Common myeloid progenitor, CD34-positive (primary cell): ENCODE results near the gene MGARP.
A peak's percentile ranks its signal among the peaks of the same experiment; 100 is the strongest.

ENCODE experiments used
- CTCF ChIA-PET: fragments of 350-600 bp; sonication (Branson Sonifier 250); formaldehyde crosslinking; loops from one replicate; lab custom pipeline; 2021; ENCODE audit warnings: antibody characterized with exemption; lab: Charles Lee
- POLR2A ChIA-PET: fragments of 350-600 bp; sonication (Branson Sonifier 250); formaldehyde crosslinking; loops from one replicate; lab custom pipeline; 2021; ENCODE audit warnings: antibody characterized with exemption; lab: Charles Lee
- DNase-seq, 3 donors: peaks; one replicate each; pipeline versions ENCODE4 v3.0.0 to v3.0.0-alpha.2; 2013
- H3K27ac ChIP-seq, 2 experiments: 1 replicate in 1 of 2; 2 replicates in 1 of 2; pipeline ENCODE4 v1.7.0; 2013; ENCODE audit warnings: inconsistent platforms in 2 of 2, low read length in 2 of 2, mild to moderate bottlenecking in 2 of 2, low read depth in 1 of 2, moderate library complexity in 1 of 2; ENCODE audit not compliant: severe bottlenecking in 2 of 2, insufficient read depth in 1 of 2, poor library complexity in 1 of 2
- H3K27me3 ChIP-seq, 5 experiments: replicated peaks in 2 of 5; 1 replicate in 3 of 5; 2 replicates in 2 of 5; pipeline versions ENCODE4 v1.6.1 to v1.7.0; 2013; ENCODE audit warnings: low read length in 4 of 5, mild to moderate bottlenecking in 2 of 5, moderate library complexity in 2 of 5, inconsistent platforms in 1 of 5; ENCODE audit not compliant: insufficient read depth in 5 of 5, control insufficient read depth in 4 of 5
- H3K36me3 ChIP-seq, 4 experiments: 1 replicate in 2 of 4; 2 replicates in 2 of 4; pipeline versions ENCODE4 v1.6.1 to v1.7.0; 2013; ENCODE audit warnings: low read length in 3 of 4, control low read depth in 1 of 4, mild to moderate bottlenecking in 1 of 4; ENCODE audit not compliant: control insufficient read depth in 4 of 4, insufficient read depth in 4 of 4
- H3K4me1 ChIP-seq, 4 experiments: 1 replicate in 3 of 4; 2 replicates in 1 of 4; pipeline versions ENCODE4 v1.6.1 to v1.7.1; 2013; ENCODE audit warnings: low read length in 3 of 4, mild to moderate bottlenecking in 3 of 4, control low read depth in 1 of 4, inconsistent platforms in 1 of 4, moderate library complexity in 1 of 4; ENCODE audit not compliant: control insufficient read depth in 4 of 4, insufficient read depth in 4 of 4; ENCODE audit errors: control extremely low read depth in 1 of 4
- H3K4me3 ChIP-seq, 7 experiments: 1 replicate in 4 of 7; 2 replicates in 3 of 7; pipeline versions ENCODE4 v1.5.1 to v1.7.0; 2013; ENCODE audit warnings: mild to moderate bottlenecking in 7 of 7, low read length in 6 of 7, moderate library complexity in 6 of 7, inconsistent platforms in 2 of 7, low read depth in 2 of 7, control low read depth in 1 of 7; ENCODE audit not compliant: insufficient read depth in 4 of 7, control insufficient read depth in 1 of 7; ENCODE audit errors: extremely low read depth in 1 of 7
- H3K9me3 ChIP-seq, 5 experiments: 1 replicate in 4 of 5; 2 replicates in 1 of 5; pipeline versions ENCODE4 v1.6.1 to v1.7.1; 2013; ENCODE audit warnings: low read length in 4 of 5, mild to moderate bottlenecking in 2 of 5, inconsistent platforms in 1 of 5, low read depth in 1 of 5, moderate library complexity in 1 of 5; ENCODE audit not compliant: control insufficient read depth in 4 of 5, insufficient read depth in 2 of 5; ENCODE audit errors: control extremely low read depth in 1 of 5
- WGBS: methylation state at CpG from one replicate; pipeline ENCODE4 v1.1.5; 2013; ENCODE audit not compliant: insufficient coverage; 5-methylcytosine and 5-hydroxymethylcytosine counted together

The MGARP gene

DNA sequence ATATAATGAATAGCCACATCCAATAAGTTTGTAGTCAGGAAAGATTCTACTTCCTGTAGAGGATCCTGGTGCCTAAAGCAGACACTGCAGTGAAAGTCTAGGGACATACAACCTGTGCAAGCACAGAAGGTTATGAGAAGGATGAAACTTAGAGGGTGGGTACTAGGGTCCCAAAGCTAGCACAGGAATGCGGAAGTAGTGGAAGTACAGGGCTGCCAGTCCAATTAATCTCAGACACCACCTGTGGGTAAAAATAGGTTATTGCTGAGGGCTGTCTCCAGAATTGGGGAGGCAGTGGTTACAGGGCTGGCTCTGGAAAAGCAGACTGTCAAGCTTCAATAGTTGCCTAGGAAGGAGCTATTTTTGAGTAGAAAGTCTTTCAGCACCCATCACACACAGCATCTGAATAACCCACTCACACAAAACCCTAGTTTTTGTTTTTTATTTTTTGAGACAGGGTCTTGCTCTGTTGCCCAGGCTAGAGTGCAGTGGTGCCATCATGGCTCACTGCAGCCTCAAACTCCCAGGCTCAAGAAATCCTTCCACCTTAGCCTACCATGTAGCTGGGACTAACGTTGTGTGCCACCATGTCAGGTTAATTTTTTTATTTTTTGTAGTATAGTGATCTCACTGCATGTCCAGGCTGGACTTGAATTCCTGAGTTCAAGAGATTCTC, 52.2 kb downstream of the MGARP start:
- Histone ChIP-seq H3K27me3 (no peaks in the 10 kb centered on the region), H3K27ac (no peak overlapping the region), H3K4me3 (no peak overlapping the region), H3K36me3 (no peaks in the 10 kb centered on the region), H3K9me3 (no peaks in the 10 kb centered on the region), H3K4me1 (peaks cover 0 to 13% (median 1%) of the 10 kb centered on the region in 4 experiments)
- POLR2A ChIA-PET: interaction anchor here (0.6 kb wide), 1 partner anchor 99 kb away, joined by 3 read pairs; no protein-coding TSS in a partner anchor
- DNase-seq: peak; percentile 59 to 83 (median 80)
- CTCF ChIA-PET: interaction anchor here (0.6 to 3.6 kb wide), 33 partner anchors 9 to 204 kb away, joined by 3 to 19 read pairs (median 5); partner anchors contain the start of gene NAA15
- WGBS: 30% methylated on average over 2 of the region's 2 CpGs

DNA sequence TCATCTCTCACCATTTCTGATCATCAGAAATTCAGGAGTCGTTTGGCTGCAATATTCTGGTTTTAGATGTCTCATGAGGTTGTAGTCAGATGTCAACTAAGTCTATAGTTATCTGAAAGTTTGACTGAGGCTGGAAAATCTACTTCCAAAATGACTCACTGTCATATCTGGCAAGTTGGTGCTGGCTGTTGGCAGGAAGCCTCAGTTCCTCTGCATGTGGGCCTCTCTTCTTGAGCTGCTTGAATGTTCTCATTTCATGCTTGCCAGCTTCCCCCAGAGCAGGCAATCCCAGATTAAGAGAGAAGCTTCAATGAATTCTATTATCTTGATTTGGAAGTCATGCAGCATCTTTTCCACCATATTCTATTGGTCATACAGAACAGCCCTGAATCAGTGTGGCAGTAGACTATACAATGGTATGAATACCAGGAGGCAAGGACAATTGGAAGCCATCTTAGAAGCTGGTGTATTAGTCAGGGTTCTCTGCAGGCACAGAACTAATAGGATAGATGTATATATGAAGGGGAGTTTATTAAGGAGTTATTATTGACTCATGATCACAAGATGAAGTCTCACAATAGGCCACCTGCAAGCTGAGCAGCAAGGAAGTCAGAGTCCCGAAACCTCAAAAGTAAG, 56.2 kb downstream of the MGARP start:
- DNase-seq: peak in 2 of 3 donors; percentile 18 to 27
- Histone ChIP-seq H3K9me3 (no peaks in the 10 kb centered on the region), H3K4me1 (peaks cover 0 to 13% (median 1%) of the 10 kb centered on the region in 4 experiments), H3K4me3 (no peak overlapping the region), H3K36me3 (no peaks in the 10 kb centered on the region), H3K27ac (no peak overlapping the region), H3K27me3 (no peaks in the 10 kb centered on the region)
- CTCF ChIA-PET: interaction anchor here (0.7 to 2.8 kb wide), 3 partner anchors 8 to 190 kb away, joined by 3 to 11 read pairs (median 4); no protein-coding TSS in a partner anchor
- POLR2A ChIA-PET: interaction anchor here (0.6 kb wide), 1 partner anchor 15 kb away, joined by 3 read pairs; no protein-coding TSS in a partner anchor
- 100% methylated on average over 1 of the region's 2 CpGs for WGBS

DNA sequence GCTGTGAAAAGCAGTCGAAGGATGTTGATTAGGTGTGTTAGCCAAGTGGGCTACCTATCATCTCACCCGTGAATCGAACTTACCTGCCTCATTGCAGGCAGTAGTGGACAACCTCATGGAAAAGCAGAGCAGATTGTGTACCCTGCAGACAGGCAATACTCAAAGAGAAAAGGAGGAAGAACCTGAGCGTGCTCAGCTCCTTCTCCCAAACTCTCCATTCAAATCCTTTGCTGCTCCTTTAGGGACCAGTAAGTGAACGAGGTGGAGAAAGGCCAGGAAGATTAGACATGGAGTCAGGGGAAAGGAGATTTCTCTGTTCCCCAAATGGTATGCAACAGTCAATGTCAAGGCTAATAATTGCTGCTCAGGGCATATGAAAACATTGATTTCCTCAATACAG, 57.8 kb downstream of the MGARP start:
- Histone ChIP-seq H3K4me1 (peaks cover 0 to 5% (median 1%) of the 10 kb centered on the region in 4 experiments), H3K27me3 (no peaks in the 10 kb centered on the region), H3K27ac (no peak overlapping the region), H3K36me3 (no peaks in the 10 kb centered on the region), H3K9me3 (no peaks in the 10 kb centered on the region), H3K4me3 (no peak overlapping the region)
- ChIA-PET CTCF (interaction anchor here (0.7 kb wide), 2 partner anchors 123 to 192 kb away, joined by 3 to 4 read pairs; no protein-coding TSS in a partner anchor), POLR2A (no interaction called here)
- DNase-seq: no peak
- WGBS: 95% methylated on average over 5 of the region's 5 CpGs

DNA sequence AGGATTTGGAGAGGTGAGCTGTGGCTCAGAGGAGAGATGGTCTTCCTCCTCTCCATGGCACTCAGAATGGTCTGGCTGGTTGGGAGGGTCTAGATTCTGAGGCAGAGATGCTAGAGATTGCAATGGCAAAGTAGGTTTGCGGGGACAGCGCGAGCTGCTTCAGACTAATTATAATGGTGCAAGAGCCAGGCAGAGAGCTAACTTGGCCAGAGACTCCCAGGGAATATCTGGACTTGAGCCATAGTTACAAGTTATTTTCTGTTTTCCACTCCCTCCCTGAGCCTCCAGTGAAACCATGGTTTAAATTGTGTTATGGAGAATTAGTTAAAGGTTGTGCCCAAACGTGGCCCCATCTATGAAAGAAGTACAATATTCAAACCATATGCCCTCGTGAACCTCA, 58.3 kb downstream of the MGARP start:
- no peaks in the 10 kb centered on the region for H3K36me3 ChIP-seq
- no peaks in the 10 kb centered on the region for H3K27me3 ChIP-seq
- no peak overlapping the region for H3K27ac ChIP-seq
- no peaks in the 10 kb centered on the region for H3K9me3 ChIP-seq
- 93% methylated on average over 4 of the region's 5 CpGs for WGBS
- ChIA-PET CTCF (interaction anchor here (0.7 kb wide), 2 partner anchors 122 to 191 kb away, joined by 3 to 4 read pairs; no protein-coding TSS in a partner anchor), POLR2A (no interaction called here)
- peaks cover 0 to 5% (median 1%) of the 10 kb centered on the region in 4 experiments for H3K4me1 ChIP-seq
- no peak overlapping the region for H3K4me3 ChIP-seq
- no peak for DNase-seq

DNA sequence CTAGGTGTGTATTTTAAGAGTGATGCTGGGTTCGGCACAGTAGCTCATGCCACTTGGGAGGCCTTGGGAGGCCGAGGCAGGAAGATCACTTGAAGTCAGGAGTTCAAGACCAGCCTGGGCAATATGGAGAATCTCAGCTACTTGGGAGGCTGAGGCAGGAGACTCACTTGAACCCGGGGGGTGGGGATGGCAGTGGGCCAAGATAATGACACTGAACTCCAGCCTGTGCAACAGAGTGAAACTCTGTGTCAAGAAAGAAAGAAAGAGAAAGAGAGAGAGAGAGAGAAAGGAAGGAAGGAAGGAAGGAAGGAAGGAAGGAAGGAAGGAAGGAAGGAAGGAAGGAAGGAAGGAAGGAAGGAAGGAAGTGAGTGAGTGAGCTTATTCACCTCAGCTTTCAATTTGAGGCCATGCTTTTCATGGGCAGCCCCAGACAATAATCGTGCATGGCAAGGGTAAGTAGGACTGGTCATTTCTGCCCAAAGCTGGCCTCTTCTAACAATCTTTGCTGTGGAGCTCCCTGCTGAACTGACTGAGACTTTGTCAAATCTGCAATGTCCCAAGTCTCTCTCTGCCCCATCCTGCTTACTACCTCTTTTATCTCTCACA, 60.5 kb downstream of the MGARP start:
- WGBS: 96% methylated on average over 4 of the region's 4 CpGs
- CTCF ChIA-PET: interaction anchor here (0.6 to 2.2 kb wide), 3 partner anchors 9 to 175 kb away, joined by 3 to 14 read pairs (median 3); no protein-coding TSS in a partner anchor

More for the DNA sequence above, 60.5 kb downstream of the MGARP start:
- no peaks in the 10 kb centered on the region for H3K27me3 ChIP-seq
- H3K36me3 ChIP-seq: no peaks in the 10 kb centered on the region
- no peak overlapping the region for H3K27ac ChIP-seq
- H3K9me3 ChIP-seq: no peaks in the 10 kb centered on the region
- POLR2A ChIA-PET: interaction anchor here (0.8 kb wide), 1 partner anchor 9 kb away, joined by 4 read pairs; no protein-coding TSS in a partner anchor
- no peak overlapping the region for H3K4me3 ChIP-seq
- H3K4me1 ChIP-seq: peaks cover 0 to 5% (median 1%) of the 10 kb centered on the region in 4 experiments
- no peak for DNase-seq
